Activated CD8-positive, alpha-beta T cell treated with anti-CD3 and anti-CD28 coated beads for 36 hours (primary cell): ENCODE results near the gene ARMH4. TPM values are rescaled to one million over a fixed set of nuclear protein-coding genes. Genes with fewer than 3 reads are reported as not detected.

Experiments
- ATAC-seq: fragments of 200-7000 bp; cut with Tn5 transposase; one replicate; pipeline ENCODE4 v1.10.0; 2021; ENCODE audit warnings: mild to moderate bottlenecking, moderate library complexity
- CTCF ChIA-PET: fragments of 350-600 bp; sonication (Branson Sonifier 250); formaldehyde crosslinking; loops from one replicate; lab custom pipeline; 2021; ENCODE audit warnings: antibody characterized with exemption; lab: Charles Lee
- POLR2A ChIA-PET: fragments of 350-600 bp; sonication (Branson Sonifier 250); formaldehyde crosslinking; loops from one replicate; lab custom pipeline; 2021; ENCODE audit warnings: antibody characterized with exemption; lab: Charles Lee
- DNase-seq: peaks from one replicate; pipeline ENCODE4 v3.0.0-alpha.2; 2020
- H3K27ac Mint-ChIP-seq: one replicate; pipeline ENCODE4 v1.8.0; 2021; ENCODE audit warnings: mild to moderate bottlenecking, mixed read lengths
- H3K27me3 Mint-ChIP-seq: one replicate; pipeline ENCODE4 v1.8.0; 2021; ENCODE audit warnings: mixed read lengths
- H3K36me3 Mint-ChIP-seq: one replicate; pipeline ENCODE4 v1.8.0; 2021; ENCODE audit warnings: low read depth, mixed read lengths
- H3K4me1 Mint-ChIP-seq: one replicate; pipeline ENCODE4 v1.8.0; 2021; ENCODE audit warnings: low read depth, mixed read lengths
- H3K4me3 Mint-ChIP-seq: one replicate; pipeline ENCODE4 v1.8.0; 2021; ENCODE audit warnings: mild to moderate bottlenecking, moderate library complexity, mixed read lengths
- H3K9me3 Mint-ChIP-seq: one replicate; pipeline ENCODE4 v1.8.0; 2021; ENCODE audit warnings: mixed read lengths
- intact Hi-C: fragments of 100-400 bp; cut with micrococcal nuclease; formaldehyde crosslinking; loops from one replicate; pipeline ENCODE4 v1.10.0; 2022
- total RNA-seq, 2 experiments: library from RNA; stranded (reverse); gene quantifications; one replicate each; pipeline ENCODE4 v1.2.3, GENCODE V29; 2021
- TF ChIP-seq, protein P1 (sequence below): fragments of 200-600 bp; IDR thresholded peaks from one replicate; pipeline ENCODE4 v1.8.0; 2022; ENCODE audit warnings: antibody characterized with exemption, mild to moderate bottlenecking

ARMH4 gene
- total RNA-seq, 2 experiments from 2014 or later: not detected

DNA sequence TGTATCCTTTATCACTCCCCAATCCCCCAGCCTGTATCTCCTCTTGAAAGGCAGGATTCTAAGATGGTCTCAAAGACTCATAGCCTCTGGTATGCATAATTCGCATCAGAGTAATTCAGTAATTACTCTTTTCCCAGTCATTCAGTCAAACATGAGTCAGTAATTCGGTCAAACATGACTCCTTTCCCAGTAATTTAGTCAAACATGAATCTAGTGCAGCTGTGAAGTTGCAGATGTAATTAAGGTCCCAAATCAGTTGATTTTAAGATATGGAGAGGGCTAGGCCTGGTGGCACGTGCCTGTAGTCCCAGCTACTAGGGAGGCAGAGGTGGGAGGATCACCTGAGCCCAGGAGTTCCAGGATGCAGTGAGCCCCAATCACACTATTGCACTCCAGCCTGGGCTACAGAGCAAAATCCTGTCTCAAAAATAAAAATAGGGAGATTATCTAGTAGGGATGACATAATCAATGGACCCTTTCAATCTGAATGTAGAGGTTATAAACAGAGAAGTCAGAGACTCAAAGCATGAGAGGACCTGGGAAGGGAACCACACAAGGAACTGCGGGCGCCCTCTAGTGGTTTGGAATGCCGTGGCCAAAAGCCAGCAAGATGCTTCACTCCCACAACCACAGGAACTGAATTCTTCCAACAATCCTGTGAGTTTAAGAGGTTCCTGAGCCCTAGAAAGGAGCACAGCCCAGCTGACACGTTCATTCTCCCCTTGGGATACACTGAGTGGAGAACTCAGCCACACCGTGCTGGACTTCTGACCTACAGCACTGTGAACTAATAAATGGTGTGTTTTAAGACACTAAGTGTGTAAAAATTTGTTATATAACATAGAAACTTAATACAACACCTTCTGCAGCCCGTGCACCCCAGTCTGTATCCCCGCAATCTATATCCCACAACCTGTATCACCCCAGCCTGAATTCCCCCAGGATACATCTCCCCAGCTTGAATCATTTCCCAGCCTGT lies 14.3 kb upstream of the ARMH4 start:
- Mint-ChIP-seq H3K4me3 (no peak overlapping the region), H3K36me3 (no peaks in the 10 kb centered on the region), H3K27ac (no peak overlapping the region), H3K4me1 (peaks cover 6% of the 10 kb centered on the region), H3K27me3 (peaks cover 5% of the 10 kb centered on the region), H3K9me3 (no peaks in the 10 kb centered on the region)
- TF ChIP-seq, protein P1, sequence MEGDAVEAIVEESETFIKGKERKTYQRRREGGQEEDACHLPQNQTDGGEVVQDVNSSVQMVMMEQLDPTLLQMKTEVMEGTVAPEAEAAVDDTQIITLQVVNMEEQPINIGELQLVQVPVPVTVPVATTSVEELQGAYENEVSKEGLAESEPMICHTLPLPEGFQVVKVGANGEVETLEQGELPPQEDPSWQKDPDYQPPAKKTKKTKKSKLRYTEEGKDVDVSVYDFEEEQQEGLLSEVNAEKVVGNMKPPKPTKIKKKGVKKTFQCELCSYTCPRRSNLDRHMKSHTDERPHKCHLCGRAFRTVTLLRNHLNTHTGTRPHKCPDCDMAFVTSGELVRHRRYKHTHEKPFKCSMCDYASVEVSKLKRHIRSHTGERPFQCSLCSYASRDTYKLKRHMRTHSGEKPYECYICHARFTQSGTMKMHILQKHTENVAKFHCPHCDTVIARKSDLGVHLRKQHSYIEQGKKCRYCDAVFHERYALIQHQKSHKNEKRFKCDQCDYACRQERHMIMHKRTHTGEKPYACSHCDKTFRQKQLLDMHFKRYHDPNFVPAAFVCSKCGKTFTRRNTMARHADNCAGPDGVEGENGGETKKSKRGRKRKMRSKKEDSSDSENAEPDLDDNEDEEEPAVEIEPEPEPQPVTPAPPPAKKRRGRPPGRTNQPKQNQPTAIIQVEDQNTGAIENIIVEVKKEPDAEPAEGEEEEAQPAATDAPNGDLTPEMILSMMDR: peak; percentile 89
- DNase-seq (peak; percentile 85), ATAC-seq (peak; percentile 55)
- ChIA-PET CTCF (interaction anchor here (0.6 to 6.5 kb wide), 10 partner anchors 14 to 59 kb away, joined by 3 to 51 read pairs (median 4); partner anchors contain the start of gene ARMH4), POLR2A (no interaction called here)
- intact Hi-C loops: loop anchor here (5.0 kb wide), 1 partner anchor 59 kb away; no protein-coding TSS in a partner anchor

DNA sequence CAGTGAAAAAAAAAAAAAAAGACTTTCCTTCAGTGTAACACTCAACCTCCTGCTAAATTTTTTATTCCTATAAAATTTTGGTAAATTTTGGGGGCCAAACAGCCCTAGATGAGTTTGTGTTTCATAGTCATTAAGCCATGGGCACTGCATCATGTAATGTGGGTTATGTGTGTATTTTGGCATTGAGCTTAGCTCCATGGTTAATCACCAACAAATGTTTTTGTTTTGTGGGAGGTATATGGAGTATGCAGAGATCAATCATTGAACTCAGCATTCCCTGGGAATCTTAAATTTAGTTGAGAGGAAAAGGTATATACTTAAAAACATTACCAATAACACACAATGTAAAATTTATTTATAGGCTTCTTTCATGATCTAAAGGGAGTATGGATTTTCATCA lies 8.5 kb upstream of the ARMH4 start:
- DNase-seq (no peak), ATAC-seq (no peak)
- intact Hi-C loops: no loop called here
- no peak overlapping the region for H3K27ac Mint-ChIP-seq
- POLR2A ChIA-PET: interaction anchor here (0.6 kb wide), 1 partner anchor 541 kb away, joined by 4 read pairs; no protein-coding TSS in a partner anchor
- H3K4me1 Mint-ChIP-seq: no peaks in the 10 kb centered on the region
- no peaks in the 10 kb centered on the region for H3K36me3 Mint-ChIP-seq
- H3K9me3 Mint-ChIP-seq: no peaks in the 10 kb centered on the region
- H3K4me3 Mint-ChIP-seq: no peak overlapping the region
- peaks cover 8% of the 10 kb centered on the region for H3K27me3 Mint-ChIP-seq
- TF ChIP-seq, protein P1: no peak
- CTCF ChIA-PET: no interaction called here

DNA sequence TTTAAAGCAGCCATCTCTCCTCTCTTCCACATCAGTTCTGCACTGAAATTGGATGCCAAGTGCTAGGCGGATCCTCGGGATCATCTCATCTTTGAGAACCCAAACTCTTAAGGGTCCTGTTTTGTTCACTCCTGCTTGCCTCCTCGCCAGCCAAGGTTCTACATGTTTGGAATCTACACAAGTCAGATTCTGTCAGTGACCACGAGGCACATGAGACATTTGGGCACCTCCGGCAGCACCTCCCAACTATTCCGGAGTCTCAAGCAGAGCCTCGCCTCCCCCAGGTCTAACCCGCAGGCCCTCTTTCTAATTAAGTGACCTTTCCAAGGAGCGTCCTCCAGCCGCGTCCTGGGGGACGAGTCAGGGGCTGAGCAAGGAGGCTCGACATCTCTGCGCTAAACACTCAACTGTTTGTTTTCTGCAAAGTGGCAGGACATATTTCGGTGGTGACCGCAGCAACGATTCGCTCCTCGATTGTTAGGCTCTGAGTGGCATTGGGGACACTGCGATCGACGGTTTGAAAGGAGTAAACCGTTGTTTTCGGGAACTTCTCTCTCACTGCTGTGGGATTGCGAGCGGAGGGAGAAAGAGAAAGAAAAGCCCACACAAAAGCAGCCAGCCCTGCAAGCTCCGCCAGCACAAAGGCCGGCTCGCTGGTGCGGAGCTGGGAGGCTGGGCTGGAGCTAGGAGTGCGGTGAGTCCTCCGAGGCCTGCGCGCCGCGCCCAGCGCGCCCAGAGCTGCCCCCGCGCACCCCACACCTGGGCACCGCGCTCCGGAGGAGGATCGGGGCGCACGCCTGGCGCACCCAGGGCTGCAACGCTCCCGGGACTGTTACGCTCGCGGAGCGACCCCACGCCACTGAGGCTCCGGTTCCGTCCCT lies 640 bp downstream of the ARMH4 start:
- peak; percentile 7 for DNase-seq
- Mint-ChIP-seq H3K9me3 (no peaks in the 10 kb centered on the region), H3K36me3 (no peaks in the 10 kb centered on the region), H3K27ac (no peak overlapping the region), H3K27me3 (peaks cover 46% of the 10 kb centered on the region), H3K4me1 (peaks cover 12% of the 10 kb centered on the region), H3K4me3 (peak overlapping the region; percentile 66)
- intact Hi-C loops: no loop called here
- TF ChIP-seq, protein P1: no peak
- peak; percentile 60 for ATAC-seq
- ChIA-PET POLR2A (no interaction called here), CTCF (interaction anchor here (1.6 kb wide), 1 partner anchor 15 kb away, joined by 9 read pairs; no protein-coding TSS in a partner anchor)

DNA sequence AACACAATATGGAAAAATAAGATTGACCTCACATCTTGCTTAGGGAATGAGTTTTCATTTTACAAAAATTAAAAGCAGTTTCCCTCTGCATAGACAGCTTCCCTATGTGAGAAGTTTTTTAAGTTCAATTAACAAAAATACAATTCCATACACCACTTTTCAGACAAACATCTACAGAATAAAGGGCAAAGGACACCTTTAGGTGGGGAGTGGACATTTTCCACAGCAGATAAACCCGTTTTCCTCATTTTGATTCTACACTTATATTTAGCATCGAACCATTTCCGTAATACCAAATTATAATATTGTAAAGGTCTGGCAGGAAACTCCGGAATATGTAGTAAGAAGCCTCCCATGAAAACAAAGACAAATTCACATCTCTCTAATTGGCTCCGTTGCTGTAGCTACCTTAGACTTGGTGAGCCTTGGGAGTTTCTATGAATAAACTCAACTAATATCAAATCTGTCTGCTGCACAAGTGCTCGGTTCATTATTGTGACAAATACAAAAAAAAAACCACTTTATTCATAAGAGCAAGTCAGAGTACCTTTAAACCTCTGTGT lies 1.7 kb downstream of the ARMH4 start:
- no peaks in the 10 kb centered on the region for H3K36me3 Mint-ChIP-seq
- no peak overlapping the region for H3K27ac Mint-ChIP-seq
- POLR2A ChIA-PET: interaction anchor here (0.7 kb wide), 1 partner anchor 199 kb away, joined by 3 read pairs; no protein-coding TSS in a partner anchor
- ATAC-seq (no peak), DNase-seq (no peak)
- peaks cover 12% of the 10 kb centered on the region for H3K4me1 Mint-ChIP-seq
- CTCF ChIA-PET: interaction anchor here (1.1 kb wide), 2 partner anchors 17 to 42 kb away, joined by 3 read pairs; no protein-coding TSS in a partner anchor
- intact Hi-C loops: no loop called here
- peaks cover 45% of the 10 kb centered on the region for H3K27me3 Mint-ChIP-seq
- H3K9me3 Mint-ChIP-seq: no peaks in the 10 kb centered on the region
- no peak overlapping the region for H3K4me3 Mint-ChIP-seq
- TF ChIP-seq, protein P1: no peak
